Keratinocyte (primary cell): Measurements from ENCODE around the gene AGRN. TPM values are rescaled to one million over a fixed set of nuclear protein-coding genes. Genes with fewer than 3 reads are reported as not detected.

Experiments
- DNase-seq: peaks from one replicate; pipeline ENCODE4 v3.0.0-alpha.2; 2011; ENCODE audit warnings: low read depth, missing footprints, low spot score
- FAIRE-seq: peaks from 2 replicates; lab custom pipeline; 2011; peaks lifted over from hg19 to GRCh38; lab: Jason Lieb, UNC
- H2AFZ ChIP-seq: 2 replicates; pipeline ENCODE4 v1.6.0; 2012; ENCODE audit warnings: low read length, control low read depth, inconsistent platforms; ENCODE audit not compliant: control insufficient read depth
- H3K27ac ChIP-seq: 2 replicates; pipeline ENCODE4 v1.5.1; 2011; ENCODE audit warnings: low read length; ENCODE audit not compliant: control insufficient read depth, insufficient read depth
- H3K27me3 ChIP-seq: 3 replicates; pipeline ENCODE4 v1.6.0; 2011; ENCODE audit warnings: low read length; ENCODE audit not compliant: control insufficient read depth, insufficient read depth; ENCODE audit errors: extremely low read depth
- H3K36me3 ChIP-seq, 2 experiments: 2 replicates in 1 of 2; 3 replicates in 1 of 2; pipeline ENCODE4 v1.5.1; 2011; ENCODE audit warnings: low read length in 2 of 2, mild to moderate bottlenecking in 1 of 2; ENCODE audit not compliant: control insufficient read depth in 2 of 2, insufficient read depth in 2 of 2; ENCODE audit errors: extremely low read depth in 1 of 2
- H3K4me1 ChIP-seq: 3 replicates; pipeline ENCODE4 v1.5.1; 2011; ENCODE audit warnings: low read length; ENCODE audit not compliant: control insufficient read depth, insufficient read depth; ENCODE audit errors: extremely low read depth
- H3K4me2 ChIP-seq: 3 replicates; pipeline ENCODE4 v1.6.0; 2011; ENCODE audit warnings: low read depth, low read length; ENCODE audit not compliant: control insufficient read depth, insufficient read depth; ENCODE audit errors: extremely low read depth
- H3K4me3 ChIP-seq, 3 experiments: fragments of 200-600 bp in 1 of 3; sonication (generic) in 1 of 3; 2 replicates in 2 of 3; 3 replicates in 1 of 3; pipeline ENCODE4 v1.5.1; 2011 to 2016; ENCODE audit warnings: low read length in 3 of 3, mild to moderate bottlenecking in 3 of 3, control low read depth in 2 of 3, inconsistent platforms in 1 of 3, low read depth in 1 of 3, mixed read lengths in 1 of 3, mixed run types in 1 of 3, moderate library complexity in 1 of 3; ENCODE audit not compliant: control insufficient read depth in 2 of 3, insufficient read depth in 2 of 3; ENCODE audit errors: extremely low read depth in 1 of 3
- H3K79me2 ChIP-seq: 2 replicates; pipeline ENCODE4 v1.6.0; 2012; ENCODE audit warnings: low read length; ENCODE audit not compliant: control insufficient read depth, insufficient read depth
- H3K9ac ChIP-seq: 3 replicates; pipeline ENCODE4 v1.6.0; 2011; ENCODE audit warnings: low read length; ENCODE audit not compliant: control insufficient read depth, insufficient read depth; ENCODE audit errors: extremely low read depth
- H3K9me1 ChIP-seq: 3 replicates; pipeline ENCODE4 v1.6.0; 2011; ENCODE audit warnings: low read length; ENCODE audit not compliant: control insufficient read depth, insufficient read depth; ENCODE audit errors: extremely low read depth
- H3K9me3 ChIP-seq: 2 replicates; pipeline ENCODE4 v1.5.1; 2012; ENCODE audit warnings: low read depth, low read length; ENCODE audit not compliant: control insufficient read depth
- H4K20me1 ChIP-seq: 3 replicates; pipeline ENCODE4 v1.6.0; 2011; ENCODE audit warnings: low read length; ENCODE audit not compliant: control insufficient read depth, insufficient read depth; ENCODE audit errors: extremely low read depth
- CTCF ChIP-seq, 3 experiments: IDR thresholded peaks in 1 of 3; conservative IDR thresholded peaks in 1 of 3; optimal IDR thresholded peaks in 1 of 3; 2 replicates in 2 of 3; 3 replicates in 1 of 3; pipeline versions ENCODE3 to v1.5.1; 2011; ENCODE audit warnings: low read length in 3 of 3, mild to moderate bottlenecking in 3 of 3, moderate library complexity in 2 of 3, control low read depth in 1 of 3, inconsistent platforms in 1 of 3; ENCODE audit not compliant: insufficient read depth in 2 of 3; ENCODE audit errors: extremely low read depth in 1 of 3
- EZH2 ChIP-seq: IDR thresholded peaks from one replicate; pipeline ENCODE4 v1.6.1; 2012; ENCODE audit warnings: inconsistent platforms, mild to moderate bottlenecking, low read length, moderate library complexity
- dilution Hi-C: fragments of 300-500 bp; cut with MboI; formaldehyde crosslinking; loops from one replicate; pipeline ENCODE4 v1.7.0; 2020; ENCODE audit warnings: low sequenced_read_pairs; ENCODE audit not compliant: extremely low pct_ligation_motif_present
- polyA plus RNA-seq, 5 experiments: library from polyadenylated mRNA; depleted of rRNA in 3 of 5; stranded (reverse) in 3 of 5; stranded (forward) in 1 of 5; unstranded in 1 of 5; fragments of >200 nt; gene quantifications; 1 replicate in 1 of 5; 2 replicates in 3 of 5; 3 replicates in 1 of 5; pipeline versions ENCODE4 v1.2.1 to v1.2.3, GENCODE V29; 2011 to 2012; ENCODE audit warnings: missing spikeins in 2 of 5, low read depth in 1 of 5, low replicate concordance in 1 of 5

The AGRN gene
- polyA plus RNA-seq, 1 donor (not counting 4 experiments of a cell fraction or from before 2014, with no cell fraction given) = 72.4 TPM

- no peak for DNase-seq
- H4K20me1 ChIP-seq = no peaks in the 10 kb centered on the region
- peak overlapping the region; percentile 46 to 80 (median 69) for H3K4me3 ChIP-seq
- peak overlapping the region; percentile 81 for H3K9ac ChIP-seq
- H3K9me1 ChIP-seq = no peaks in the 10 kb centered on the region
- no peak for FAIRE-seq
- peaks cover 27 to 32% of the 10 kb centered on the region in 2 experiments for H3K36me3 ChIP-seq
- no peaks in the 10 kb centered on the region for H3K27me3 ChIP-seq
- peaks cover 50% of the 10 kb centered on the region for H3K4me1 ChIP-seq
- peak overlapping the region; percentile 94 for H3K4me2 ChIP-seq
- H3K9me3 ChIP-seq = no peaks in the 10 kb centered on the region
- TF ChIP-seq EZH2 (no peak), CTCF (optimal IDR thresholded peaks at IDR 0.05 in 1 of 3, IDR thresholded peaks at IDR 0.05 in 1 of 3, conservative IDR thresholded peaks at IDR 0.05 in 1 of 3; ENCODE audit: extremely low read depth in 1 of 3, insufficient read depth in 2 of 3, low read length in 3 of 3) (no peak)
- H2AFZ ChIP-seq = no peak overlapping the region
- peaks cover 72% of the 10 kb centered on the region for H3K79me2 ChIP-seq
- peak overlapping the region; percentile 74 for H3K27ac ChIP-seq
- dilution Hi-C loops = no loop called here
These were observed 4.3 kb downstream of the AGRN start for GRCh38 chr1:1024149-1024770.

GRCh38 chr1:1024771-1025699 lies 5.1 kb downstream of the AGRN start:
- TF ChIP-seq EZH2 (no peak), CTCF (optimal IDR thresholded peaks at IDR 0.05 in 1 of 3, IDR thresholded peaks at IDR 0.05 in 1 of 3, conservative IDR thresholded peaks at IDR 0.05 in 1 of 3; ENCODE audit: extremely low read depth in 1 of 3, insufficient read depth in 2 of 3, low read length in 3 of 3) (no peak)
- peak overlapping the region; percentile 74 for H3K27ac ChIP-seq
- H3K27me3 ChIP-seq = no peaks in the 10 kb centered on the region
- H3K36me3 ChIP-seq = peaks cover 27 to 32% of the 10 kb centered on the region in 2 experiments
- peak overlapping the region; percentile 46 to 80 (median 69) for H3K4me3 ChIP-seq
- H3K4me1 ChIP-seq = peaks cover 50% of the 10 kb centered on the region
- DNase-seq (peak; percentile 82), FAIRE-seq (peak; percentile 86)
- H3K9me1 ChIP-seq = no peaks in the 10 kb centered on the region
- no peak overlapping the region for H2AFZ ChIP-seq
- dilution Hi-C loops = no loop called here
- peaks cover 78% of the 10 kb centered on the region for H3K79me2 ChIP-seq
- H3K4me2 ChIP-seq = peak overlapping the region; percentile 94
- H3K9me3 ChIP-seq = no peaks in the 10 kb centered on the region
- peak overlapping the region; percentile 81 for H3K9ac ChIP-seq
- H4K20me1 ChIP-seq = peaks cover 3% of the 10 kb centered on the region
